Hypothalamus (tissue), 51 donors: ENCODE measurements around the gene NUP214.
A peak's percentile ranks its signal among the peaks of the same experiment; 100 is the strongest.

ENCODE experiments used
- DNase-seq, 51 donors: peaks; one replicate each; lab custom pipeline; 2025; lab: John Stamatoyannopoulos, UW

The NUP214 gene

DNA sequence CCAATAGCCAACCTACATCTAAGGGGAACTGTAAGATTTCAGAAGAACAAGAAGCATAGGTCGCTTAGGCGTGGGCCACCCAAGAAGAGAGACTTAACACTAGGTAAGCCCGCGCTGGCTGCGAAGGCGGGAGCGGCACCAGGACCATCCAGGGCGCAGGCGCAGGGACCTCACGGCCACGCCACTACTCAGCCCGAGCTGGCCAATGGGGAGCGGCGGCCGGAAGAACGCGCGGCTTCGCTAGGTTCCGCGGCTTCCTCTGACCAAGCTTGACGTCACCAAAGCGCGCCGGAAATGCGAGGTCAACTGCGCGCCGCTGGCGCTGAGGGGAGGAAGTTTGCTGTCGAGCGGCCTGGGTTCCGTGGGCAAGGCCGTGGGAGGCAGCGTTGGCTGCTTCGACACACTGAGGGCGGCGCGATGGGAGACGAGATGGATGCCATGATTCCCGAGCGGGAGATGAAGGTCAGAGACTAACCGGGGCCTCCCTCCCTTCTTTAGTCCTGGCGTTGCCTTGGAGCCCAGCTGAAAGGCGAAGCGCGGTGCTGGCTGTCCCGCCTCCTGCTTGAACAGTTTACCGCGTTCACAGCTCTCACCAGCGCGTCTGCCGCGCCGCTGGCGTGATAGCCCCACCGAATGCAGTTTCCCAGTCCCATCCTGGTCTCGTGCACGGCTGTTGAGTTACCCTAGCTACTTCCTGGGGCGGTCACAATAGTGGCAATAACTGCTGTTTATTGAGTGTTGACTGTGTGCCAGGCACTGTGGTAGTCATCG lies at the start of gene NUP214:
Gene NUP214, plus strand, starts transcription at position 299 of the 771 bp plus-strand sequence. Its CDS starts 119 bp downstream, at position 418.
- DNase-seq, result peak; percentile 85 to 100 (median 98)

DNA sequence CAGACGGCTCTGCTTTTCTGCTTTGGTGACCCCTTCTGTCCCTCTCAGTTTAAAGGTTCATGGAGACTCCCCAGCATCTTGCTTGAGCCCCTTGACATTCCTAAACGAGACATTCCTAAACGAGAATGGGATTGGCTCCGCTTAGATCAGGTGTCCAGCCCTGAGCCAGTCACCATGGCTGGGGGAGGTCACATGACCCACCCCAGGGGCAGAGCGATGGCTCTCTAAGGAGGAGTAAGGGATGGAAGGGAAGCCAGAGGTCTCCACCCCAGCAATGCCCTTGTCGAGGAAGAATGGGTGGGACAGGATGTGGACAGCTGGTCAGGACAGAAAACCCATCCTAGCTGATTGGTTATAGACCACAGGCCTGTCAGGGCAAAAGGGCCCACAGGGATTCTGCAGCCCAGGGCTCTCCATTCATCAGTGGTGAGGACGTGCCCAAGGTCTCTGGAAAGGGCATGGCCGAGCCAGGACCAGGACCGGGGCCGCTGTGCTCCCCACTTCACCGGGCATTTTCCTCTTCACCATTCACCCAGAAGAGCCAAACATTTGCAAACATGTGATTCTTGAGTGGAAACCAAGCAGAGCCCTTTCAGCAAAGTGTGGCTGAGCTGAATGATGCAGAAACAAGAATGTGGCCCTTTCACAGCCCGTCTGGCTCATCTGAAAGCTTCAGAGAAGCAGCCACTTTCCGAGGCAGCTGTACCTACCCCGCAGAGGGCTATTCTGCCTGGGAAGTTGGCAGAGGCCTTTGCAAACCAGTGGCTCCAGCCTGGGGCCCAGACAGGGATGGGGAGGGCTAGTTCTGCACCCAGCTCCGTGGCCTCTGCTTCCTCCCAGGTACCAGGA lies 48.8 kb upstream of the NUP214 start:
- peak in 11 of 51 donors; percentile 18 to 59 (median 37) for DNase-seq

DNA sequence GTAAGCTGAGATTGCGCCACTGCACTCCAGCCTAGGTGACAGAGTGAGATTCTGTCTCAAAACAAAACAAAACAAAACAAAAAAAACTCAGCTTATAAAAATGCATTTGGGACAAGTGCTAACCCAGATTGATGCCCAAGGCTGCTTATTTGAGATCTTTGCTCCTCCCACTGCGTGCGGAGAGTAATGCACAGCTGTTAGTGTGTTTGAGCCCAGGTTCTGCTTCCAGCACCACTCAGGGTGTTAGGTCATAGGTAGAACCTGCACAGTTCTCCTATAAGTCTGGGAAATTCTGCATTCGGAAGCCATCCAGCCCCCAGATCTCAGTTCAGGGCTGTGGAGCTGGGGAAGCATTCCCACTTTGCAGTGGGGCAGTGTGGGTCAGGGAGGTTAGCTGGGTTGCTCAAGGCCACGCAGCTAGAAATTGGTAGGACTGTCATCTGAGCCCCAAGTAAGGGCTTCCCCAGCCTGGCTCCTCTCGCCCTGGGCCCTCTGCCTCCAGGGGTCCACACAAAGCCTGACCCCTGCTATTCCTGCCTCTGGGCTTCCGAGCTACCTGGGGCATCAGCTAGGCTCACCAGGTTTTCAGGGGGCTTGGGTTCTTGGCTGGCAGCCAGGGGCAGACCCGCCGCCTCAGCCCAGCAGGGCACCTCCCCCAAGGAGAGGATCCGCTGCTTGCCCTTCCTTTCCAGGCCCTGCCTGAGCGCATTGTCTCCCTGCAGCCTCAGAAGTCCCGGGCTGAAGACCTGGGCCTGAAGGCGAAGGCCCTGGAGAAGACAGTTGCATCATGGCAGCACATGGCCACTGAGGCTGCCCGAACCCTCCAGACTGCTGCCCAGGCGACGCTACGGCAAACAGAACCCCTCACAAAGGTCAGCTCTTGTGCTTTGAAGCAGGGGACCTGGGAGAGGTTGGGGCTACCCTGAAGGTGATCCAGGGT lies 46.7 kb upstream of the NUP214 start:
- DNase-seq, result no peak

DNA sequence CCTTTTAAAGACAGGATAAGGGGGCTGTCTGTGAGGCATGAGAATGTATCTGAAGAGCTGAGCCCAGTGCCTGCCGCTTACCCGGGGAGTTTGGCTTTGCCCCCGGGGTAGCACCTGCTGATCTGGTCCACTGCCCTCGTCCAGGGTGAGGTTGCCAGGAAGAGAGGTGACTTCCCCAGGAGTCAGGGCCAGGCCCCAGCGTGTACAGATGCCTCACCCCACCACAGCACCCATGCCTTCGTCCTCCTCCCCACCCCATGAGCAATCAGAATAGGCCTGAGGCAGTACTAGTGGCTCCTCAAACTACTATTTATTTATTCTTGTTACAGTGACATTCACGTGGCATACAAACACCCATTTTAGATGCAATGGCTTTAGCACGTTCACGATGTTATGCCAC lies 44.8 kb upstream of the NUP214 start:
- DNase-seq, result no peak

DNA sequence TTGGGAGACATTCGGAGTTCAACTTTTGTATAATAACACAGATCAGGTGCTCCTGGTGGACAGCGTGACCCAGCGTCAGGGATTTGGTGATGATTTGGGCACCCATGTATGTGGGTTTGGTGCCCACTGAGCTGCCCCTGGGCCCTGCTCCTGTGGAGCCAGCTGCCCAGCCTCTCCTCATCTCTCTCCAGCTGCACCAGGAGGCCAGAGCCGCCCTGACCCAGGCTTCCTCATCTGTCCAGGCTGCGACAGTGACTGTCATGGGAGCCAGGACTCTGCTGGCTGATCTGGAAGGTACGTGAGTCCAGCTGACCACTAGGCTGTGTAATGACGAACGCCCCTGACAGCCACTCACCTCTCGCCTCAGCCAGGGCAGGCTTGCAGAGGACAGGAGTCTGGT lies 43.5 kb upstream of the NUP214 start:
- DNase-seq, result no peak

DNA sequence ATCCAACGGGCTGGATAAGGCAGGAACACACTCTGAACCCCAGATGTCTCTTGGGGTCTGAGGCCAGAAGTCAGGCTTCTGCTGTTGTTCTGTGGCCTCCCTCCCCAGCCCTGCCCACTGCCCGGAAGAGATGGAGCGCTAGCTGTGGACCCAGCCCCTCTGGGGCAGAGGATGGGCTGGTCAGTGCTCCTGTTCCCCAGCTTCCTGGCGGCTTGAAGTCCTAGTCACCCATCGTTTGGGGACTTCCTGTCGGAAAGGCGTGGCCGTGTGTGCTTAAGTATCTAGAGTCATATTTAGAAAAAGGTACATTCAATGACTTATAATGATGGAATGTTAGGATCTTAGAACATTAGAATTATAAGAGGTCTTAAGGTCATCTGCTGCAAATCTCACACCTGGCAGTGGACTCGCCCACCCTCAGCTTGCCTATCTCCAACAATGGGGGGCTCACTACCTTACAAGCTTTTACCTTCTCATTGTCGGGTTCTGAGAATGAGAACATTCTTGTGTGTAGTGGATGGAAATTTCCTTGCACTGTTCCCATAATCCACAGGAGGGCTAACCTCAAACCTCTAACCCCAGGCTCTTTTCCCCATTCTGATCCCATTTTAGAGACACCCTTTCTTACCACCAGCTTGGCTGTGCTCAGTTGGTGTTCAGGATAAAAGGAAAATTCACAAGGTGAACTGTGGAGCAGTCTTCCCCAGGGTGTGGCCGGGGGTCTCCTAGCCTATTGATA lies 42.4 kb upstream of the NUP214 start:
- no peak for DNase-seq

DNA sequence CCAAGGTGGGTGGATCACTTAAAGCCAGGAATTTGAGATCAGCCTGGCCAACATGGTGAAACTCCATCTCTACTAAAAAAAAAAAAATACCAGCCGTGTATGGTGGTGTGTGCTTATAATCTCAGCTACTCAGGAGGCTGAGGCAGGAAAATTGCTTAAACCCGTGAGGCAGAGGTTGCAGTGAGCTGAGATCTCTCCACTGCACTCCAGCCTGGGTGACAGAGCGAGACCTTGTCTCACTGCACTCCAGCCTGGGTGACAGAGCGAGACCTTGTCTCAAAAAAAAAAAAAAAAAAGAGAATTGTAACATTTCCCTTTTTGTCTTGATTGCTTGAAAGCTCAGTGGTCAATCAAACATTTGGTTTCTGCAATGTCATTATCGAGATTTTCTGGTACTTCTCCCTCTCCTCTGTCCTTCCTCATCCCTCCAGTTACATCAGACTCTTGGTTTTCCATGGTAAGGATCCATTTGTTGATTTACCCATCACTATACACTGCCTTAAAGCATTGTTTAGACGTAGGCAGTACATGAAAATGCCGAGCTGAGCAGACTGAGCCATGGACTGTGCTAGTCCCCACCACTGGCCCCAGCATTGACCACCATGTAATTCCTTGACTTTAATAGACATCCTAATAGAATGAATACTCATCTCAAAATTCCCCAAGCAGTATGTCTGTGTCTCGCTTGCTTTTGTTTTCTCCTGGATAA lies 40.6 kb upstream of the NUP214 start:
- no peak for DNase-seq

DNA sequence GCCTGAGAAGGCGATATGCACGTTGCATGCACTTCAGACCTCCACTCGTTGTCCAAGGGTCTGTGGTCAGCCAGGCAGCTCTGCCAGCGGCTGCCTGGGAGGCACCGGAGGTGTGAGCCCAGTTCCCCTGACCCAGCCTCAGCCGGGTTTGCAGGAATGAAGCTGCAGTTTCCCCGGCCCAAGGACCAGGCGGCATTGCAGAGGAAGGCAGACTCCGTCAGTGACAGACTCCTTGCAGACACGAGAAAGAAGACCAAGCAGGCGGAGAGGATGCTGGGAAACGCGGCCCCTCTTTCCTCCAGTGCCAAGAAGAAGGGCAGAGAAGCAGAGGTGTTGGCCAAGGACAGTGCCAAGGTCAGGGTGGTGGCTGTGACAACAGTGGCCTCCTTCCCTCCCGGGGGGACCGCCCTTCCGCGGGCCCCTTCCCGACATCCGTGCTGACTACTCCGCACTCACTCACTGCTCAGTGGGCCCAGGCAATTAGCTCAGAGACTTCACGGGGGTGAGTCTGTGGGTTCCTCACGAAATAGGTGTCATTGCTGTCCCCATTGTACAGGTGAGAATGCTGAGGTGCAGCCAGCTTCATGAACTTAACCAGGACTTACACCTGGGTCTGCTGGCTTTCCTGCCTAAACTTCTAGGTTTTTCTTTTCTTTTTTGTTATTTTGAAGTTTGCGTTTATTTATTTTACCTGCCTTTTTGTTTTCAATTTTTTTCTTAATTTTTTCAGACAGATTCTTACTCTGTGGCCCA lies 39.8 kb upstream of the NUP214 start:
- no peak for DNase-seq

DNA sequence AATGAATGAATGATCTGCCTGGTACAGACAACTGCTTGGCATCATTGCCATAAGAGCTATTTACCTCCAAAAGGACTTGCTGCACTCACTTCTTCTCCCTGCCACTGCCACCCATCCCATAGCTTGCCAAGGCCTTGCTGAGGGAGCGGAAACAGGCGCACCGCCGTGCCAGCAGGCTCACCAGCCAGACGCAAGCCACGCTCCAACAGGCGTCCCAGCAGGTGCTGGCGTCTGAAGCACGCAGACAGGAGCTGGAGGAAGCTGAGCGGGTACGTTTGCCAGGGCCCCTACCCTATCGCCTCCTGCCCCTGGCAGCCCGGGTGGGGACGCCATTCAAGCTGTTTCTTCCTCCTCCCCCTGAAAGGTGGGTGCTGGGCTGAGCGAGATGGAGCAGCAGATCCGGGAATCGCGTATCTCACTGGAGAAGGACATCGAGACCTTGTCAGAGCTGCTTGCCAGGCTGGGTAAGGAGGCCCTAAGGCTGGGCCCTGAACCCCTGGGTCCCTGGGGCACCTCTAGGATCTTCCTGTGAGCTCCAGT lies 38.0 kb upstream of the NUP214 start:
- no peak for DNase-seq

DNA sequence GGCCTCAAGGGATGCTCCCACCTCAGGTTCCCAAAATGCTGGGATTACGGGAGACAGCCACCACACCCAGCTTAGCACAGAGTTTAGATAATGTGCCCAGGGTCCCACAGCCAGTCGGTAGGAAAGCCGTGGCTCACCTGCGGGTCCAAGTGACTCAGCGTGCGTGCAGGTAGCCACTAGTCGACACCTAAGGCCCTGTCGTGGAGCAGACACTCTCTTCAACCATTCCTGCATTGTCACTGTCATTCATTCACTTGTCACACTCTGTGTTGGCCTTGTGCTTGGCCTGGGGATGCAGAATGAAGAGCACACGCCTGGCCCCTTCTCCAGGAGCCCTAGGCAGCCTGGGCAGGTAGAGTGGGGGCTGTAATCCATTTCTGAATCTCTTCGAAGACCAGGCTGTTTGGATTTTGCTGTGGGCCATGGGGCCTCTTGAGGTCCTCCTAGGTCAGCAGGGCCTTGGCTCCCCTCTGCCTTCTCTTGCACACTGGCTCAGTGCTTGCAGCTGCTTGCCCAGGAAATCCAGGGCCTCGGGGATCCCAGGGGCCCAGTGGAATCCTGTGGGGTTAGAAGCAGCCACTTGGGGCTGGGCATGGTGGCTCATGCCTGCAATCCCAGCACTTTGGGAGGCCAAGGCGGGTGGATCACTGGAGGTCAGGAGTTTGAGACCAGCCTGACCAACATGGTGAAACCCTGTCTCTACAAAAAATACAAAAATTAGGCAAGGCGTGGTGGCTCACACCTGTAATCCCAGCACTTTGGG lies 35.2 kb upstream of the NUP214 start:
- DNase-seq, result no peak

DNA sequence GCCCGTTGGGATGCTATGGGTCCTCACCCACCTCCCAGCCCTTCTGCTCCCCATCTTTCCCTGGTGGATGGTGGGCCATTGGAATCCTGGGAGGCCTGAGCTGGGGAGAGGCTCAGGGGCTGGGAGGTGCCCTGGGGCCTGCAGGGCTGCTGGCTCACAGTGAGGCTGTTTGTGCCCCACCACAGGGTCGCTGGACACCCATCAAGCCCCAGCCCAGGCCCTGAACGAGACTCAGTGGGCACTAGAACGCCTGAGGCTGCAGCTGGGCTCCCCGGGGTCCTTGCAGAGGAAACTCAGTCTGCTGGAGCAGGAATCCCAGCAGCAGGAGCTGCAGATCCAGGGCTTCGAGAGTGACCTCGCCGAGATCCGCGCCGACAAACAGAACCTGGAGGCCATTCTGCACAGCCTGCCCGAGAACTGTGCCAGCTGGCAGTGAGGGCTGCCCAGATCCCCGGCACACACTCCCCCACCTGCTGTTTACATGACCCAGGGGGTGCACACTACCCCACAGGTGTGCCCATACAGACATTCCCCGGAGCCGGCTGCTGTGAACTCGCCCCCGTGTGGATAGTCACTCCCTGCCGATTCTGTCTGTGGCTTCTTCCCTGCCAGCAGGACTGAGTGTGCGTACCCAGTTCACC lies 33.9 kb upstream of the NUP214 start:
- DNase-seq, result no peak

DNA sequence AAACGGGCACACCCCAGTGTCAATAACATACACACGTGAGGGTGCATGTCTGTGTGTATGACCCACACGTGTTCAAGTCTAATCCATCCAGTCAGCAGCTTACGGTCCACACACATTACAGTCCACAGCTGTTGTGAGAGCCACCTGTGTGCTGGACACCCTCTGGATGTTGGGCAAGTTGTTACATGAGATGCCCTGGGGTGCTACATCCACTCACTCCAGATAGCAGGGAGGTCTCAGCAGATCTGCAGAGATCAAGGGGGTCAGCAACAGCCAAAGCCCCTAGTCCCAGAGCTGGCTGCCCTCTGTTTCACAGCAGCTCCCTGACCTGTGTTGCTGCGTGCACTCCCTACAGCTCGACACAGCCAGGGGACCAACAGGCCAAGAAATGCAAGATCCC lies 33.4 kb upstream of the NUP214 start:
- DNase-seq, result no peak

DNA sequence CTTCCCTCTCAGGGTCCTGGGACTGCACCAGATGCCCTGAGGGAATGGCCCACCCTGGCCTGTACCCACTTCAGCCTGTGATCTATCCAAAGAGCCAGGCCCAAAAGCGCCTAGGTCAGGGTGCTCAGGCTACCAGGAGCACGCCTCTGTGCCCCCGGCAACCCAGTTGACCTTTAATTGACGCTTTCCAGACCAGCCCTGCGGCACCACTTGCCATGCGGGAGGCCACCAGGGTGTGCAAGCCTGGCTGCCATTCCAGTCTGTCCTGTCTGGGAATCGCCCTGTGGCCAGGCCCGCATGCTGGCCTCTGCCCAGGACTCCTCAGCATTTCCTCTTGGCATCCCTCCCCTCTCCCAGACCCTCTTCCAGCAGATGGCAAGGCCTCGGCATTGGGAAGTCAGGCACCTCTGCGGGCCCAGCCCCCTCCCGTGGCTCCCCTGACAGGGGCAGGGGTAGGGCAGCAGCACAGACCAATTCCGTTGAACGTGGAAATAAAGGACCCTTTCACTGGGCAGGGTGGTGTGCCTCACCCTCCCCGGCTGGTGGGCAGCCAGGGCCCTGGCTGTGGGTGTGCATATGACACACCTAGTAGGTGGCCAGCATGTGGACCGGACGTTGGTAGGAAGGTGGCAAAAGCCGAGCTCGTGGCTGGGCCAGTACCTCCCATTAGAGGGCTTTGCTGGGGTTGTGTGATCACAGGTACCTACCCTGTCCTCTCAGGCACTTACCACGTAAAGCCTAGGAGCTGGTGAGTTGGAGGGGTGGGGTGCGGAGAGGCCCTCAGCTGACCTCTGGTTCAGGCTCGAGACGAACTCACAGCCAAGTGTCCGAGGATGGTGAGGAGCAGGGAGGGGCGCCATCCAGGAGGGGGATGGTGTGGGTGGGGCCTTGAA lies 32.6 kb upstream of the NUP214 start:
- DNase-seq, result no peak

DNA sequence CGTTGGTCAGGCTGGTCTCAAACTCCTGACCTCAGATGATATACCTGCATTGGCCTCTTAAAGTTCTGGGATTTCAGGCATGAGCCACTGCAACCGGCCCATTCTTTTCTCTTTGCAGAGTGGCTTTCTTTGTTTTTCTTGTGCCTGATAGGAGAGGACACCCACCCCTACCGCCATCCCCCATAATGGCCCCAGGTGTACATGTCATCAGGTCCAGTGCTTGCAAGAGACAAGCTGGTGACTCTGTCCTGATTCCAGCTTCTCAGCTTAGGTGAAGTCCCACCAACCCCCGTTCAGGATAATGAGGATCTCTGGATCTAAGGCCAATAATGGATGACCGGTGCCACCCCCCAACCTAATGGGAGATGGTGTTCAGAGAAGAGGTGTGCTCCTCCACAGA lies 31.4 kb upstream of the NUP214 start:
- DNase-seq, result no peak

DNA sequence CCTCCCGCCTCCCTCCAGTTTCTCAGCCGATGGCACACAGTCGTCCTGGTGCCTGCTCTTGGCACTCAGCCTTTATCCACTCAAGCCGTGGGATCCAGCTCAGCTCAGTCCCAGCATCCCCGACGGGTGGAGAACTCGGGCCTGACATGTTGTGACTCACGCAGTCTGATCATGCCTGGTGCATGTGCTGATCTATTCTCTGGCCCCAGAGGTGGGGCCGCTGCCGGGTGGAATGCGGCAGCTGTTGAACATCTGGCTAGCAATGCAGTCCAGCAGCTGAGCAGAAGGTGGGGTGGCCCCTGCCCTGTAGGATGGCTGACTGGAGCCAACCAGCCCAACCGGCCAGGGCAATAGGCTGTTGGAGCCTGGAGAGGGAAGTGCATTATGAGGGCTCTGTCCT lies 30.8 kb upstream of the NUP214 start:
- peak in 1 of 51 donors; percentile 32 for DNase-seq

DNA sequence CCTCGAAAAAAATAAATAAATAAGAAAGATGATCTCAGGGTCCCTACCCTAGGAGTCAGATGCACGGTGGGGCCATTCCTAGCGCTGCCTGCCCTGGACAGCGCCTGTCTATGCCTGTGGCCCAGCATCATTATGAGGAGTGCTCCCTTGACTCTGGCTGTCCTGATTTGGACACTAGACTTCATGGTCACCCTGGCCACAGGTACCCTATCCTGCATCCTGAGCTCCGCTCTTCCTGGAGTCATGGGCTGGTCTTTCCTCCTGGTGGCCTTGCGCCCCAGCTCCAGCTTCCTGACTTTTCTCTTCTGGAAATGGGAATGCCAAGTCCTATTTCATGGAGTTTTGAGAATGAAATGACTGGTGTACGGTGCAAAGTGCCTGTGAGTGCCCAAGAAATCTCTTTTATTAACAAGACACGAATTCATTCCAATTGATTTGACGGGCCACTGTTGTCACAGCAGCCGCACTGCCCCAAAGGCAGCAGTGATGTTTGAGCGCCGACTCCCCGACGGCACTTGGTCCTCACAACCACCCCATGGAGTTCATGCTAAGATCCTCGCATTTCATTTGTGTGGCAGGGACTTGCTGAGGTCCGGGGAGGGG lies 29.6 kb upstream of the NUP214 start:
- DNase-seq, result no peak
